Measurements from ENCODE around the gene NGEF.

The NGEF gene

DNA sequence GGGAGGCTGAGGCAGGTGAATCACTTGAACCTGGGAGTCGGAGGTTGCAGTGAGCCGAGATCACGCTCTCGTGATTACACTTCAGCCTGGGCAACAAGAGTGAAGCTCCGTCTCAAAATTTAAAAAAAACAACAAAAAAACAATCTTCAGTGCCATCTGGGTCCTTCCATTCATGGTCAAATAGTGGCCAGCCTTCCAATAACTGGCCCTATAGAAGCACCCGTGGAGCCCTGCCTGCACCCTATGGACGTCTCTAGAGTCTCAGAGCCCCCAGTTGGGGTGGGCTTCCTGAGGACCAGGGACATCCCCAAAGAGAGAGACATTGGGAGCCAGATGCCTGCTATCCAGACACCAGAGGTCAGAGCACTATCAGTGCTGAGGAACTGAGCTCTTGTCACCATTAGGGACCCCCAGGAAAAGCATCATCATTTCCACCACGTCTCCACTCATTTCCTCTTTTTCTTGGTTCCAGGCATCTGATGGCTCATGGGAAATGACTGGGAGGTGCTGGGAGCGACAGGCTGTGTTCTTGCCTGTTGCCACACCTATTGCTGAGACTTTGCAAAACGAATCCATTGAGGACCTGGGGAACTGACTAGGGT, 28.8 kb upstream of the NGEF start:
- no peak for DNase-seq

DNA sequence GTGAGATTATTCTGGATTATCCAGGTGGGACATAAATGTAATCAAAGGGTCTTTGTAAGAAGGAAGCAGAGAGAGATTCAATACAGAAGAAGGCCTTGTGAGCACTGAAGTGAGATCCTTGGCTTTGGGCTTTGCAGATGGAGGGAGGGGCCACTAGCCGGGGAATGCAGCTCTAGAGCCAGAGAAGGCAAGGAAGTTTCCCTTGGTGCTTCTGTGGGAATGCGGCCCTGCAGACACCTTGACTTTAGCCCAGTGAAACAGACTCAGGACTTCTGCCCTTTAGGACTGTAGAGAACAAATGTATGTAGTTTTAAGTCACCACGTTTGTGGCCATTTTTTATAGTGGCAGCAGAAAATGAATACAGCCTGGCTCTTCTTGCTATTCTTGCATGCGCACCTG, 27.5 kb upstream of the NGEF start:
- DNase-seq, result no peak

DNA sequence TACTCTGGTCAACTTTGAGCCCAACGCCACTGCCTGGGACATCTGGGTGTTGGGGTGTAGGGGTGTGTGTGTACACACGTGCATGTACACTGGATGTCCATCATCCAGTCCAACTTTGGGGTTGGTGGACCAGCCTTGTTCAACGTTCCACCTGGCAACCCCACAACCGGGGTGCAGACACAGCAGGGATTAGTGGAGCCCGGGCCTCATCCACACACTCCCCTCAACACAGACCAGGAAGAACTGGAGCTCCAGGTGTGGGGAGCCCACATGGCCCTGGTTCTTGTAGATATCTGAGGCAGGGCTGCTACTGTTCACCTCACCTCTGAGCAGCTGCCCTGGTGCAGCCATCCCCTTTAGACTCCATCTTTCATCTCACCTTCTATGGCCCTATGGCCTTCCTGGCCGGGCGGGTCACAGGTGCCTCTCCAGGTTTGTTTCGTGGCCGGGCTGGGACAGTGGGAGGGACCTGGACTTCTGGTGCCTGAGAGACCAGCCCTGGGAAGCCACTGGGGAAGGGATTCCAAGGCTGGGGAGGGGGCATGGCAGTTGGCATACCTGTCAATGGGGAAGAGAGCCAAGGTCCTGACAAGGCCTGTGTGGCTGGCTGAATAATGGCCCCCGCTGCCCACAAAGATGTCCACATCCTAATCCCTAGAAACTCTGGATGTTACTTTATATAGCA, 26.9 kb upstream of the NGEF start:
- DNase-seq, result no peak

DNA sequence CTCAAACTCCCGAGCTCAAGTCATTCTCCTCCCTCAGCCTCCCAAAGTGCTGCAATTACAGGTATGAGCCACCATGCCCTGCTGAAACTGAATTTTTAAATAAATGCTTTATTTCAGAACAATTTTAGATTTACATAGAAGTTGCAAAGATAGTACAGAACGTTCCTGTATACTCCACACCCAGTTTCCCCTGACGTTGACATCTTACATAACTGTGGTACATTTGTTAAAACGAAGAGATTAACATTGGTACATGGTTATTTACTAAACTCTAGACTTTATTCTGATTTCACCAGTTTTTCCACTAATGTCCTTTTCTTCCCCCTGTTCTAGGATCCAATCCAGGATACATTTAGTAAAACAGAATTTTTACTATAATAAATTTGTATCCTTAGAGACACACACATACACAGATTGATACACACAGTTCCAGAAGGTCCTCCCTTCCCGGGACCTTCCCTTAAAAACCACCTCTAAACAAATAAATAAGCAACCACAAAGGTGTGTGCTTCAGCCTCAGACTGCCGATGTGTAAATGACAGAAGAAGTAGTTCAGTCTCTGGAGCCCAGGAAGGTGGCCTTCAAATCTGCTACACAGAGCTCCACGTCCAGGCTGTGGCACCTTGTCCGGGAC, 26.3 kb upstream of the NGEF start:
- no peak for DNase-seq

DNA sequence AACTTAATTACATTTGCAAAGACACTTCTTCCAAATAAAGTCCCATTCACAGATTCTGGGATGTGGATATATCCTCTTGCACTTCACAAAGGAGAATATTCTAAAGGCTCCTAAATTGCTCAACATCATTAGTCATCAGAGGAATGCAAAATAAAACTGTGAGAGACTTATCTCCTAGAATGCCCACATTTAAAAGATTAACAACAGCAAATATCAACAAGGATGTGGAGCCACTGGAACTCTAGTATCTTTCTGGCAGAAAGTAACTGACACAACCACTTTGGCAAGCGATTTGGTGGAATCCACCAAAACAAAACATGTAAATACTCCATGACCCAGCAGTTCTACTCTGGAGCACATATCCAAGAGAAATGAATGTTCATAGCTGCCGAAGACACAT, 24.0 kb upstream of the NGEF start:
- no peak for DNase-seq

DNA sequence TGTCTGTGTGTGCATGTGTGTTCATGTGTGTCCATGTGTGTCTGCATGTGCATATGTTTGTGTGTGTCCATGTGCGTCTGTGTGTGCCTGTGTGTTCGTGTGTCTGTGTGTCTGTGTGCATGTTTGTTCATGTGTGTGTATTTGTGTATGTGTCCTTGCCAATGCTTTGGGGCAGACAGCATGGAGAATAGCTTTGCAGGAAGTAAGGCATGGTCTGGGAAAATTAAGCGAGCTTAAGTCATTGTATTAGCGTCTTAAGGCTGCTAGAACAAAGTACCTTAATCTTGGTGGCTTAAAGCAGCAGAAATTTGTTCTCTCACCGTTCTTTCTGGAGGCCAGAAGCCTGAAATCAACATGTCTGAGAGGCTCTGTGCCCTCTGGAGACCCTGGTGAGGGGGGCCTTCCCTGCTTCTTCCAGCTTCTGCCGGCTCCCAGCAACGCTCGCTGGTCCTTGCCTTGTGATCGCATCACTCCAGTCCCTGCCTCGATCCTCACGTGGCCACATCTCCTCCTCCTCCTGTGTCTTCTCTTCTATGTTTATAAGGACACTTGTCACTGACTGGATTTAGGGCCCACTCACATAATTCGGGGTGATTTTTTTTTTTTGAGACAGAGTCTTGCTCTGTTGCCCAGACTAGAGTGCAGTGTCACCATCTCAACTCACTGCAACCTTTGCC, 23.2 kb upstream of the NGEF start:
- no peak for DNase-seq

DNA sequence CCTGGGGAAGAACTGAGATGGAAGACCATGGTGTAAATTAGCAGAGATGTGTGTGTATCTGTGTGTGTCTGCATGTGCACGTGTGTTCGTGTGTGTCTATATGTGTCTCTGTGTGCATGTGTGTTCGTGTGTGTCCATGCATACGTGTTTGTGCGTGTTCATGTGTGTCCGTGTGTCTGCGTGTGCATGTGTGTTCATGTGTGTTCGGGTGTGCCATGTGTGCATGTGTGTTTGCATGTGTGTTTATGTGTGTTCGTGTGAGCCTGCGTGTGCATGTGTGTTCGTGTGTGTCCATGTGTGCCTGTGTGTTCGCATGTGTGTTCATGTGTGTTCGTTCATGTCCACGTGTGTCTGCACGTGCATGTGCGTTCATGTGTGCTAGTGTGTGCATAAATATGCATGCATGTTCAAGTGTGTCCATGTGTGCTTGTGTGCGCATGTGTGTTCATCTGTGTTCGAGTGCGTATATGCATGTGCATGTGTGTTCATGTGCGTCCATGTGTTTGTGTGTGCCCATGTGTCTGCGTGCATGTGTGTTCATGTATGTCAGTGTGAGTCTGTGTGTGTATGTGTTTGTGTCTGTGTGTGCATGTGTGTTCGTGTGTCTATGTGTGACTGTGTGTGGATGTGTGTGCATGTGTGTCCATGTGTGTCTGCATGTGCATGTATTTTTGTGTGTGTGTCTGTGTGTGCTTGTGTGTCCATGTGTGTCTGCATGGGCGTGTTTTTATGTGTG, 22.5 kb upstream of the NGEF start:
- no peak for DNase-seq

DNA sequence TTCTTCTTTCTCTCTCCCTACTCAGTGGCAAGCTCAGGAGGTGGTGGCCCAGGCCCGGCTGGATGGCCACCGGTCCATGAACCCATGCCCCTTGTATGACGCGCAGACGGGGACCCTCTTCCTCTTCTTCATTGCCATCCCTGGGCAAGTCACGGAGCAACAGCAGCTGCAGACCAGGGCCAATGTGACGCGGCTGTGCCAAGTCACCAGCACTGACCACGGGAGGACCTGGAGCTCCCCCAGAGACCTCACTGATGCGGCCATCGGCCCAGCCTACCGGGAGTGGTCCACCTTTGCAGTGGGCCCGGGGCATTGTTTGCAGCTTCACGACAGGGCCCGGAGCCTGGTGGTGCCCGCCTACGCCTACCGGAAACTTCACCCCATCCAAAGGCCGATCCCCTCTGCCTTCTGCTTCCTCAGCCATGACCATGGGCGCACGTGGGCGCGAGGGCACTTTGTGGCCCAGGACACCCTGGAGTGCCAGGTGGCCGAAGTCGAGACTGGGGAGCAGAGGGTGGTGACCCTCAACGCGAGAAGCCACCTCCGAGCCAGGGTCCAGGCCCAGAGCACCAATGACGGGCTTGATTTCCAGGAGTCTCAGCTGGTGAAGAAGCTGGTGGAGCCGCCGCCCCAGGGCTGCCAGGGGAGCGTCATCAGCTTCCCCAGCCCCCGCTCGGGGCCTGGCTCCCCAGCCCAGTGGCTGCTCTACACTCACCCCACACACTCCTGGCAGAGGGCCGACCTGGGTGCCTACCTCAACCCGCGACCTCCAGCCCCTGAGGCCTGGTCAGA, 21.2 kb upstream of the NGEF start:
- DNase-seq, result no peak

DNA sequence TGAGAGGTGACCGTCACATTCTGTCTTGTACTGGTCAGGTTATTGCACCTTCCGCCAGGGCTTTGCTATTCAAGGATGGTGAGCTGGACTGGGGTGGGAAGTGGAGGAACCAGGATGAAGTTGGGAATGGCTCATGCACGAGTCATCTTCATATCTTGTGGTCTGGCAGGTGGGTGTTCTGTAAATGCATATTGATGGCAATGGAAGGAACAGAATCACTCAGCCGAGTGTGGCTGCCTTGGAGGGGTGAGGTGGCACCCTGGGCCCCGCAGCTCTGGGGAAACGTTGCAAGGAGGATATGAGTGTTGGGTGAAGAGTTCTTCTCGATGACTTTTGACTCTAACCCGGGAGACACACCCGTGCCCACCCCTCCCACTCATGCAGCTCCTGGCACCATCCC, 20.6 kb upstream of the NGEF start:
- DNase-seq, result no peak

DNA sequence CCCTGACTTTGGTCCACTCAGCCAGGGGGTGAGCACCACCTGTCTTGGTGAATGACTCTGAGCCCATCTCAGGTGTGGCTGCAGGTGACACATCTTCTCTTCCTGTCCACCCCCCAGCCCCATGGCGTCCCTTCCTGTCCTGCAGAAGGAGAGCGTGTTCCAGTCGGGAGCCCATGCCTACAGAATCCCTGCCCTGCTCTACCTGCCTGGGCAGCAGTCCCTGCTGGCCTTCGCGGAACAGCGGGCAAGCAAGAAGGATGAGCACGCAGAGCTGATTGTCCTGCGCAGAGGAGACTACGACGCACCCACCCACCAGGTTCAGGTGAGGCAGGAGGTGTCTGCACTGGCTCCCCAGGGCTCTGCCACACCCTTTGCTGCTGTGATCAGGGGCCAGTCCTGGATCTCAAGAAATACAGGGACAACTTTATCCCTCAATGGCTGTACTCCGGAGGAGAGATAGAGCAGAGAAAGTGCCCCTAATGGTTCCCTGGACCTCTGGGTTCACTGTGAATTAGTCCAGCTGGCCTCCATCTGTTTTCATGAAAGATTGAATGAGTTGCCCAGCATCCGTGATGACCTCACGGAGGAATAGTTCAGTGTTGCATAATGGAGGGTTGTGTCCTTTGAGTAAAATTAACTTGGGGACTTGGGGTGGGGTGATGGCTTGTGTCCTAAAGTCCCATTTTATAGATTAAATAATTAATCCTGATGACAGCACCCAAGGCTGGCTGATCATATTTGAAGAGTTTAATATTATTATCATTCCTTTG, 19.7 kb upstream of the NGEF start, which contains the start of gene NEU2:
NEU2 (plus strand) TSS at position 122 of the 770 bp plus-strand sequence; CDS start at position 122, 0 bp downstream.
- DNase-seq, result no peak

DNA sequence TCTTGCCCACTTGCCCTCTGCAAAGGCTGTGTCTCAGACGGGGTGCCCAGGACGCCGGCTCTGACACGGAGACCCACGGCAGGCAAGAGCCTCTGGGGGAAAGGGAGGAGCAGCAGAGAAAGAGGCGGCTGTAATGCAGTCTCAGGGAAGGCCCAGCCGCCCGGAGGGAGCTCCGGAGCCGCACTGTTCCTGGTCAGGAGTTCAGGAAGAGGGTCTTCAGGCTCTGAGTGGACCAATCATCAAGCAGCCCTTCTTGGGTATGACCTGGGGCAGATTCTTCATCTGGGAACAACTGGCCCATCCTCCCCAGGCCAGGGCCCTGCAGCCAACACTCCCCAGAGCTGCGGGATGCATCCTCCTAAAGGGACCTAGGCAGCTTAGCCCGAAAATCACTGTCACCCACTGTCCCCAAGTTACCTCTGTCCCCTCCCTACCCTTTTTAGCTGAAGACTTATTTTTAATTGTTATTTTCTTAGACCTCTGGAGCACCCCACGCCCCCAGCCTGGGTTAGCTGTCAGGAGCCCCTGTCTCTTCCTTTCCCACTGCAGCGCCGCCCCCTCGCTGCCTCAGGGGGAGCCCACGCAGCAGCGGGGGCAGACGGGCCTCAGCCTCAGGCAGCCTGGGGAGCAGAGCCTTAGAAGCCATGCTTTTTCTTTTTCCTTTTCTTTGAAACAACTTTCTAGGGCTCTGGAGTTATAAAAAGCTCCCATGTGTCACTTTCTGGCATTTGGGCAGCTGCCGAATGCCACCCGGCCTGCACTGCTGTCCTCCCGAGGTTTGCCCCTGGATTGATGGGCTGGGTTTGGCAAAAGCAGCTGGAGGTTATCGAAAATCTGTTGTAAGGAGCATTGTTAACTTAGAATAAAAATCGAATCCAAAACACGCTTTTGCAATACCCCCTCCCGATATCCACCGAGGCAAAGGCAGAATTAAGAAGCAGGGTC, 18.8 kb upstream of the NGEF start:
- no peak for DNase-seq

DNA sequence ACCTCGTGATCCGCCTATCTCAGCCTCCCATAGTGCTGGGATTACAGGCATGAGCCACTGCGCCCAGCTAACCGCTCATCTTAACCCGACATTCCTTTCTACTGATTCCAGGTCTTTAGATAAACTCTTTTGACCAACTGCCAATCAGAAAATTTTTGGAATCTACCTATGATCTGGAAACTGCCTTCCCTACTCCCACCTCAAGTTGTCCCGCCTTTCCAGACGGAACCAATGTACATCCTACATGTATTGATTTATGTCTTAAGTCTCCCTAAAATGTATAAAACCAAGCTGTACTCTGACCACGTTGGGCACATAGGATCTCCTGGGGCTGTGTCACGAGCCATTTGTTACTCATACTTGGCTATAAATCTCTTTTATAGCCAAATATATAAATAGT, 16.3 kb upstream of the NGEF start:
- DNase-seq, result no peak

DNA sequence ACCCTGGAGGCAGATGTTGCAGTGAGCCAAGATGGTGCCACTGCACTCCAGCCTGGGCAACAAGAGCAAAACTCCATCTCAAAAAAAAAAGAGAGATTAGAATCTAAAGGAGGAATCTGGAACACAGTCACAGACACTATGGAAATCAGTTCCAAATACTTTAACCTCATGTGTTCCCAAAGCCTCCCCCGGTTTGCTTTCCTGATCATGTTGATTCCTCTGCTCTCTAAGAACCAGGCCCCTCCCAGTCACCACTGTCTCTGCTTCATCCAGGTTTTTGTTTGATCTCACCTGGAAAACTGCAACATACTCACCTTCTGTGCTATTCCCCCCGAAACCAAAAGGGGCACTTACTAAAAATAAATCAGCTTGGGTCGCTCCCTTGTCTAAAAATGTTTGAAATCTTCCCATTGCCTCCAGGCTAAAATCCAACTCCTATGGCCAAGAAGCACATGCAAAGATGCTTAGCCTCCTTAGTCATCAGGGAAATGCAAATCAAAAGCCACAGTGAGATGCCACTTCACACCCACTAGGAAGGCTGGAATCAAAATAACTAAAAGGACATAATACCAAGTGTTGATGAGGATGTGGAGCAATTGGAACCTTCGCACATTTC, 13.2 kb upstream of the NGEF start:
- no peak for DNase-seq

DNA sequence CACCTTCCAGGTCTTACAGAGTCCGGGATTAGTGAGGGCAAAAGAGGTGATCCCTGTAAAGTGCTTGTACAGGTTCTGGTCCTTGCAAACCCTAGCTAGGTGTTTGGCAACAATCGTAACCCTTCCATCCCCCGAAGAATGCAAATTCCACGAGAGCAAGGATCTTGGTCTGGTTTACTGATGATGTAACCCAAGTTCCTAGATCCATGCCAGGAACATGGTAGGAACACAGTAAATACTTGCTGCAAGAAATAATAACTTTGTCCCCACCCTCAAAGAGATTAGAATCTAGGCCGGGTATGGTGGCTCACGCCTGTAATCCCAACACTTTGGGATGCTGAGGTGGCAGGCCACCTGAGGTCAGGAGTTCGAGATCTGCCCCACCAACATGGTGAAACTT, 12.7 kb upstream of the NGEF start:
- DNase-seq, result no peak

DNA sequence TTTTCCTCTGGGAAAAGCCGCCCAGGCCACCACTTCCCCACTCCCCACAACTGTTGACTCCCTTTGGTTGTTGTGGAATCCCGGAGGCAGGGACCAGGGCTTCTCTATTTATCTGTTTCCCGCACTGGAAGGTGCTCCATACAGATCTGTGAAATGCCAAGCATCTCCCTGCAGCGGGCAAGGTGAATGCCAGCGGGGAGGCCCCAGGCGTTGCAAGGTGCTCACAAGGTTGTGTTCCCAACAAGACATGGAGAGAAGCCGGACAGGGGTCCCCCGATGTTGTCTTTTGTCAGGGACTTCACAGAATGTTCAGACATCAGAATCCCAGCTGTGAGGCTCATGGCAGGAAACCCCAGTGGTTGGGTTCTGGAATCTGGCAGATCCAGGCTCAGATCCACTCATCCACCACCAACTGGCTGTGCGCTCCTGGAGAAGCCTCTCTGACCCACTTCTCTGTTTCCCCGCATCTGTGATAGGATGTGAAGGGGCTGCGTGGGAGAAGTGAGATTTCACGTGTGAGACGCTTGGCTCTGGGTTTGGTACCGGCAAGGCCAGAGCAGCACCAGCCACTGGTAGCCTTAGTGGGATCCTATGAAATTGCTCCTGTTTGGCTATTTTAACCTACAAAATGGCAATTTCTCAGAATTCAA, 10.8 kb upstream of the NGEF start:
- no peak for DNase-seq

DNA sequence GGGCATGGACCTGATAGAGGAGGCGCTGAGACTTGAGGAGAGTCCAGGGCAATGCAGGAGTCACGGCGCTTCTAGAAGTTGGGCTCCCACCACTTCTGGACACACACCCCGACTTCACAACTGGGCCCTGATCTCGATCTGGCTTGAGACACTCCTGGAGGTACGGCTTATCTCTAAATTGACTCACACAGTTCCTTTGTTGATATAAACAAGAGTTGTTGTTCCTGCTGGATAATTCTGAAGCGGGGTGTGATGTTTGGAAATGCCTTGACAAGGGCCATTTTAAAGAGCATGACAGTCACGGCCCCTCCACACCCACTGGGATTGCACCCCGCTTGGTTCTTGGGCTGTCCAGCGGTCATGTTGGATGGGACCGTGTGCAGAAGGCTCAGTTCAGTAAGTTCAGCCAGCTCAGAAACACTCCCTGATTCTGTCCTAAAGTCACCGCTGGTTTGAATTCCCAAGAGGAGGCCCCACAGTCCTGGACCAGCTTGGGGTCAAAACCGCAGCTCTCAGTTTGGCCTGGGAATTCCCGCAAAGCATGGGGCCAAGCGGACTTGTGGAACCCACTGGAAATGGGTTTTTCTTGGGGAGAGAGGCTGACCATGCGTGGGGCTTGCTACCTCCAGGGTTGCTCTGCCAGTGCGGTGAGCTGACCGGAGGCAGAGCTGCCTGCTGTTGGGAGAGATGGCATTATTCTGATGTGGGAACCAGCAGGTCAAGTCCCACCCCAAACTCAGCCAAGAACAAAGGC, 10.1 kb upstream of the NGEF start:
- no peak for DNase-seq

DNA sequence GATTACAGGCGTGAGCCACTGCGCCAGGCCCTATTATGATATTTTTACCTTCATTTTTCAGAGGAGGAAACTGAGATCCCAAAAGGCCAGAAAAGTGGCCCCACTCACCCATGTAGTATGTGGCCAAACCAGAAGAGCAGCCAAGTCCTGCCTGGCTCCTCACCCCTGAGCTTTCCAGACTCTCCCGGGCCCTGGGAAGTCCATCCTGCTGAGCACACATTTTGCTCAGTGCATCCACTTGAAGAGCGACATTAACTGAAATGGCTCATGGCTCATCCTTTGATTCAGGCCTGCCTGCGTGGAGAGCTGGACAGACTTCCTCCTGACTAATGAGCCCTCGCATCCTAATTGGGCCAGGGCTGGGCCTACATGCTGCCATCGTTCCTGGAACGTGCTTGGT, 9.5 kb upstream of the NGEF start:
- DNase-seq, result no peak

DNA sequence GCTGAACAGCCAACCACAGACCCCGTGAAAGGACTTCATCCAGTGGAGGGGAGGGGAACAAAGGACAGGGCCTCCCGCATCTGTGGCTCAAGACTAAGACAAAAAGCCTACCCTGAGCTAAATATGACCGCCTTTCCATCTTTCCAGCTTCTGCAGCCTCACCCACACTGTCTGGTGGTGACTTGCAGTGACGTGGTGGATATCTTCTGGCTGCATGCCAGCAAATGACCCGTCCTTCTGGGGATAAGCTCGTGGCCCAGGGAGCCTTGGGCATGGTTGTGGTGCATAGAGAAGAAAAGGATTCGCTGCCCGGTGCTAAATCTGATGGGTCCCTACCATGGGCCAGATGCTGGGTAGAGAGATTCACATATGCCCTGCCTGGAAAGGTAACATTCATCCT, 8.7 kb upstream of the NGEF start:
- DNase-seq, result no peak

DNA sequence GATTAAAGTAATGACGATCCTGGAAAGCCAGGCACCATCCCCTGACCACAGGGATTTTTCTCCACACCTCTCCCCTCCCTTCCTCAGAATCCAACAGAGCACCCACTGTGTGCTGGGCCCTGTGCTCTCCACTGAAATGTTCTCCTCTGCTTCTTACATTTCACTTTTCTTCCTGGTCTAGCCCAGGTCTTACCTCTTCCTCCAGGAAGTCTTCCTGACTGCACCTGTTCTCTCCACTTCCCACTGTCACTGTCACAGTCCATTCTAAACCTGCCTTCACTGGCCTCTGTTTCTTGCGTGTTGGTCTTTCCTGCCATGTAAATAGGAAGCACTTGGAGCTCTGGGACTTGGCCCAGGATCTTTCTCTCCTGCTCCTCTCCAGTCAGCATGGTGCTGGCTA, 7.4 kb upstream of the NGEF start:
- DNase-seq, result no peak
